ENCODE results near the gene AP3S1. TPM values are rescaled to one million over a fixed set of nuclear protein-coding genes. Genes with fewer than 3 reads are reported as not detected.

AP3S1 gene
- total and polyA plus RNA-seq, 12 donors: 30.3 to 63.0 (median 41.9) TPM

- Histone ChIP-seq H3K27me3 (no peaks in the 10 kb centered on the region), H3K4me3 (no peak overlapping the region), H3K27ac (no peak overlapping the region), H3K9me3 (no peaks in the 10 kb centered on the region), H3K36me3 (peaks cover 0 to 6% (median 0%) of the 10 kb centered on the region in 9 donors), H3K4me1 (no peaks in the 10 kb centered on the region)
- peak in 1 of 8 donors; percentile 61 for ATAC-seq
- WGBS, 2 donors: 73 to 82% methylated on average over 2 of the region's 2 CpGs
- DNase-seq: no peak
- TF ChIP-seq CTCF (IDR thresholded peaks at IDR 0.05): no peak
- intact Hi-C loops (cut with DNase I): loop anchor here in 1 of 10 donors (2.0 kb wide), 1 partner anchor 15 kb away; no protein-coding TSS in a partner anchor
These were observed 41.6 kb upstream of the AP3S1 start for GRCh38 chr5:115800108-115800507.

GRCh38 chr5:115801152-115801551 is 40.6 kb upstream of the AP3S1 start:
- no peaks in the 10 kb centered on the region for H3K9me3 ChIP-seq
- no peaks in the 10 kb centered on the region for H3K4me1 ChIP-seq
- intact Hi-C loops (cut with DNase I): loop anchor here in 1 of 10 donors (2.0 kb wide), 1 partner anchor 14 kb away; no protein-coding TSS in a partner anchor
- H3K27me3 ChIP-seq: no peaks in the 10 kb centered on the region
- DNase-seq: no peak
- H3K4me3 ChIP-seq: no peak overlapping the region
- no peak for TF ChIP-seq CTCF (IDR thresholded peaks at IDR 0.05)
- H3K27ac ChIP-seq: no peak overlapping the region
- 98 to 99% methylated on average over 2 of the region's 2 CpGs for WGBS, 2 donors
- peaks cover 0 to 10% (median 0%) of the 10 kb centered on the region in 9 donors for H3K36me3 ChIP-seq
- no peak for ATAC-seq

GRCh38 chr5:115801984-115802383 is 39.8 kb upstream of the AP3S1 start:
- no peaks in the 10 kb centered on the region for H3K9me3 ChIP-seq
- DNase-seq (no peak), ATAC-seq (no peak)
- H3K27ac ChIP-seq: no peak overlapping the region
- WGBS, 2 donors: 52 to 71% methylated on average over 1 of the region's 1 CpG
- intact Hi-C loops (cut with DNase I): loop anchor here in 1 of 10 donors (2.0 kb wide), 1 partner anchor 13 kb away; no protein-coding TSS in a partner anchor
- no peaks in the 10 kb centered on the region for H3K4me1 ChIP-seq
- TF ChIP-seq CTCF (IDR thresholded peaks at IDR 0.05): no peak
- peaks cover 0 to 10% (median 0%) of the 10 kb centered on the region in 9 donors for H3K36me3 ChIP-seq
- no peak overlapping the region for H3K4me3 ChIP-seq
- no peaks in the 10 kb centered on the region for H3K27me3 ChIP-seq

- no peaks in the 10 kb centered on the region for H3K4me1 ChIP-seq
- no peak overlapping the region for H3K27ac ChIP-seq
- peaks cover 0 to 10% (median 0%) of the 10 kb centered on the region in 7 donors for H3K27me3 ChIP-seq
- 63 to 77% methylated on average over 2 of the region's 2 CpGs for WGBS, 2 donors
- ATAC-seq: no peak
- H3K9me3 ChIP-seq: no peaks in the 10 kb centered on the region
- TF ChIP-seq CTCF (IDR thresholded peaks at IDR 0.05): no peak
- DNase-seq: no peak
- no peak overlapping the region for H3K4me3 ChIP-seq
- intact Hi-C loops (cut with DNase I): no loop called here
- H3K36me3 ChIP-seq: peaks cover 0 to 32% (median 0%) of the 10 kb centered on the region in 9 donors
These were observed 34.6 kb upstream of the AP3S1 start for GRCh38 chr5:115806986-115807653.

Measured in heart right ventricle (tissue), 16 donors.